Transverse colon (tissue), 4 donors: ENCODE measurements around the gene FGD5. TPM values are rescaled to one million over a fixed set of nuclear protein-coding genes. Genes with fewer than 3 reads are reported as not detected.

Experiments used
- DNase-seq: peaks from one replicate; pipeline ENCODE4 v3.0.0-alpha.2; 2019
- H3K27ac ChIP-seq, 4 donors: fragments of 200-600 bp; sonication (generic); 2 replicates each; pipeline ENCODE4 v1.5.1; 2016 to 2018; ENCODE audit warnings: inconsistent platforms in 4 of 4
- H3K27me3 ChIP-seq: fragments of 200-600 bp; sonication (generic); 2 replicates; pipeline ENCODE4 v1.5.1; 2017; ENCODE audit warnings: inconsistent platforms
- H3K36me3 ChIP-seq, 4 donors: fragments of 200-600 bp; sonication (generic); 2 replicates each; pipeline ENCODE4 v1.5.1; 2017 to 2019; ENCODE audit warnings: inconsistent platforms in 4 of 4
- H3K4me1 ChIP-seq, 4 donors: fragments of 200-600 bp; sonication (generic); 2 replicates each; pipeline ENCODE4 v1.5.1; 2017 to 2020; ENCODE audit warnings: inconsistent platforms in 4 of 4
- H3K4me3 ChIP-seq, 4 donors: fragments of 200-600 bp; sonication (generic); 1 replicate in 1 of 4; 2 replicates in 3 of 4; pipeline versions ENCODE4 v1.5.1 to v1.6.1; 2017 to 2019; ENCODE audit warnings: inconsistent platforms in 4 of 4
- H3K9me3 ChIP-seq, 2 donors: fragments of 200-600 bp; sonication (generic); 2 replicates each; pipeline ENCODE4 v1.5.1; 2017 to 2019; ENCODE audit warnings: inconsistent platforms in 2 of 2
- EP300 ChIP-seq: sonication (generic); formaldehyde crosslinking; IDR thresholded peaks from one replicate; pipeline ENCODE4 v1.6.1; 2017; ENCODE audit warnings: antibody characterized with exemption, low read depth
- POLR2A ChIP-seq: fragments of 450-650 bp; IDR thresholded peaks from one replicate; pipeline ENCODE4 v1.6.1; 2016; ENCODE audit warnings: antibody characterized with exemption, mild to moderate bottlenecking, moderate library complexity
- POLR2AphosphoS5 ChIP-seq, 3 donors: sonication (generic); formaldehyde crosslinking; IDR thresholded peaks; one replicate each; pipeline ENCODE4 v1.6.1; 2016; ENCODE audit warnings: antibody characterized with exemption in 3 of 3
- WGBS, 2 donors: methylation state at CpG; one replicate each; pipeline ENCODE4 v1.1.5; 2018; ENCODE audit warnings: low coverage in 1 of 2; 5-methylcytosine and 5-hydroxymethylcytosine counted together
- in situ Hi-C, 4 donors: fragments of 200-750 bp; cut with MboI; loops; one replicate each; pipeline versions ENCODE4 v1.15.0 to v1.15.1; 2017; ENCODE audit warnings: low sequenced_read_pairs in 3 of 4, low pct_ligation_motif_present in 1 of 4, low pct_unique_long_range_greater_than_20kb in 1 of 4
- intact Hi-C: fragments of 100-400 bp; cut with DNase I; formaldehyde crosslinking; loops from one replicate; pipeline ENCODE4 v1.15.1; 2023; ENCODE audit warnings: low total_unique reads
- total RNA-seq, 4 donors: library from RNA; depleted of rRNA; stranded (reverse); fragments of >200 nt; gene quantifications; one replicate each; pipeline ENCODE4 v1.1.0, GENCODE V29; 2016
- TF ChIP-seq, protein P1 (sequence below), 5 experiments: fragments of 200-600 bp in 3 of 5; fragments of 450-650 bp in 2 of 5; sonication (generic) in 3 of 5; IDR thresholded peaks; 1 replicate in 2 of 5; 2 replicates in 3 of 5; pipeline ENCODE4 v1.5.1; 2016 to 2017; ENCODE audit warnings: antibody characterized with exemption in 5 of 5, inconsistent platforms in 3 of 5, mild to moderate bottlenecking in 2 of 5, moderate library complexity in 1 of 5

FGD5 gene
- total RNA-seq, 4 donors from 2014 or later = 5.6 to 15.9 (median 10.2) TPM

GRCh38 chr3:14819671-14820070 is 909 bp downstream of the FGD5 start:
- 73% methylated on average over 10 of the region's 10 CpGs; no CpG with 5 or more reads in 1 of the 2 donors for WGBS, 2 donors
- Histone ChIP-seq H3K27ac (no peak overlapping the region), H3K4me3 (no peak overlapping the region), H3K27me3 (peaks cover 8% of the 10 kb centered on the region), H3K36me3 (no peaks in the 10 kb centered on the region), H3K4me1 (peaks cover 0 to 7% (median 0%) of the 10 kb centered on the region in 4 donors), H3K9me3 (no peaks in the 10 kb centered on the region)
- no peak for DNase-seq
- intact Hi-C loops (no loop called here), in situ Hi-C loops (no loop called here)
- no peak for TF ChIP-seq EP300
- no peak for TF ChIP-seq POLR2AphosphoS5 (IDR thresholded peaks at IDR 0.05)
- TF ChIP-seq POLR2A = no peak
- TF ChIP-seq, protein P1, sequence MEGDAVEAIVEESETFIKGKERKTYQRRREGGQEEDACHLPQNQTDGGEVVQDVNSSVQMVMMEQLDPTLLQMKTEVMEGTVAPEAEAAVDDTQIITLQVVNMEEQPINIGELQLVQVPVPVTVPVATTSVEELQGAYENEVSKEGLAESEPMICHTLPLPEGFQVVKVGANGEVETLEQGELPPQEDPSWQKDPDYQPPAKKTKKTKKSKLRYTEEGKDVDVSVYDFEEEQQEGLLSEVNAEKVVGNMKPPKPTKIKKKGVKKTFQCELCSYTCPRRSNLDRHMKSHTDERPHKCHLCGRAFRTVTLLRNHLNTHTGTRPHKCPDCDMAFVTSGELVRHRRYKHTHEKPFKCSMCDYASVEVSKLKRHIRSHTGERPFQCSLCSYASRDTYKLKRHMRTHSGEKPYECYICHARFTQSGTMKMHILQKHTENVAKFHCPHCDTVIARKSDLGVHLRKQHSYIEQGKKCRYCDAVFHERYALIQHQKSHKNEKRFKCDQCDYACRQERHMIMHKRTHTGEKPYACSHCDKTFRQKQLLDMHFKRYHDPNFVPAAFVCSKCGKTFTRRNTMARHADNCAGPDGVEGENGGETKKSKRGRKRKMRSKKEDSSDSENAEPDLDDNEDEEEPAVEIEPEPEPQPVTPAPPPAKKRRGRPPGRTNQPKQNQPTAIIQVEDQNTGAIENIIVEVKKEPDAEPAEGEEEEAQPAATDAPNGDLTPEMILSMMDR (IDR thresholded peaks at IDR 0.05) = no peak

DNA sequence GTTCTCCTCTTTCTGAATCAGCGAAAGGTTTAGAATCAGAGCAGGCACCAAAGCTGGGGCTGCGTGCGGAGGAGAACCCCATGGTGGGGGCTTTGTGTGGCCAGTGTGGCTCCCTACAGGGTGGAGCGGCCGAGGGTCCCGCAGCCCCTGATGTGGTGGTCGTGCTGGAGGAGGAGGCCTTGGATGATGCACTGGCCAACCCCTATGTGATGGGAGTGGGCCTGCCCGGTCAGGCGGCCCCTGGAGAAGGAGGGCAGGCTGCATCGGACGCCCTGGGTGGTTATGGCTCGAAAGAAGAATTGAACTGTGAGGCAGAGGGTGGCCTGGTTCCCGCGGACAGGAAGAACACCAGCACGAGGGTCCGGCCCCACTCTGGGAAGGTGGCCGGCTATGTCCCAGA is 1.4 kb downstream of the FGD5 start:
- TF ChIP-seq EP300 (no peak), POLR2AphosphoS5 (IDR thresholded peaks at IDR 0.05) (no peak), POLR2A (no peak)
- TF ChIP-seq, protein P1 (IDR thresholded peaks at IDR 0.05) = no peak
- WGBS, 2 donors = 85 to 93% methylated on average over 8 to 17 of the region's 17 CpGs
- in situ Hi-C loops = no loop called here

DNA sequence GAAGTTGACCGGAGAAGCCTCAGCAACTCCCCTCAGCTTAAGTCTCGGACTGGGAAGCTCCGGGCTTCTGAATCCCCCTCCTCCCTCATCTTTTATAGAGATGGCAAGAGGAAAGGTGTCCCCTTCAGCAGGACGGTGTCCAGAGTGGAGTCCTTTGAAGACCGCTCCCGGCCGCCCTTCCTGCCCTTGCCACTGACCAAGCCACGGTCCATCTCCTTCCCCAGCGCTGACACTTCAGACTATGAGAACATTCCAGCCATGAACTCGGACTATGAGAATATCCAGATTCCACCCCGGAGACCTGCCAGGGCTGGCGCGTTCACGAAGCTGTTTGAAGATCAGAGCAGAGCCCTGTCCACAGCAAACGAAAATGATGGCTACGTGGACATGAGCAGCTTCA is 2.4 kb downstream of the FGD5 start:
- H3K27me3 ChIP-seq = peaks cover 8% of the 10 kb centered on the region
- WGBS, 2 donors = 85% methylated on average over 16 of the region's 16 CpGs; no CpG with 5 or more reads in 1 of the 2 donors
- H3K27ac ChIP-seq = no peak overlapping the region
- in situ Hi-C loops = no loop called here
- H3K4me1 ChIP-seq = peaks cover 0 to 7% (median 0%) of the 10 kb centered on the region in 4 donors
- no peak for DNase-seq
- no peaks in the 10 kb centered on the region for H3K9me3 ChIP-seq
- intact Hi-C loops = no loop called here
- H3K4me3 ChIP-seq = no peak overlapping the region
- no peak for TF ChIP-seq EP300
- TF ChIP-seq POLR2AphosphoS5 (IDR thresholded peaks at IDR 0.05) = no peak
- TF ChIP-seq POLR2A = no peak
- TF ChIP-seq, protein P1 (IDR thresholded peaks at IDR 0.05) = no peak
- no peaks in the 10 kb centered on the region for H3K36me3 ChIP-seq

More for the DNA sequence above, 1.4 kb downstream of the FGD5 start:
- Histone ChIP-seq H3K27ac (no peak overlapping the region), H3K9me3 (no peaks in the 10 kb centered on the region), H3K4me1 (peaks cover 0 to 7% (median 0%) of the 10 kb centered on the region in 4 donors), H3K27me3 (peaks cover 8% of the 10 kb centered on the region), H3K4me3 (no peak overlapping the region), H3K36me3 (no peaks in the 10 kb centered on the region)
- no peak for DNase-seq
- intact Hi-C loops = no loop called here

GRCh38 chr3:14822134-14822533 is 3.4 kb downstream of the FGD5 start:
- intact Hi-C loops = no loop called here
- in situ Hi-C loops = no loop called here
- TF ChIP-seq POLR2A (no peak), POLR2AphosphoS5 (IDR thresholded peaks at IDR 0.05) (no peak), EP300 (no peak)
- TF ChIP-seq, protein P1 (IDR thresholded peaks at IDR 0.05) = no peak
- Histone ChIP-seq H3K9me3 (no peaks in the 10 kb centered on the region), H3K4me3 (no peak overlapping the region), H3K27me3 (peaks cover 8% of the 10 kb centered on the region), H3K36me3 (no peaks in the 10 kb centered on the region), H3K27ac (no peak overlapping the region), H3K4me1 (peaks cover 0 to 7% (median 0%) of the 10 kb centered on the region in 4 donors)
- 53 to 63% methylated on average over 3 of the region's 3 CpGs for WGBS, 2 donors
- no peak for DNase-seq
